HG03342 (cell line): ENCODE measurements around the gene SMC5.
A peak's percentile ranks its signal among the peaks of the same experiment; 100 is the strongest.
"Not testable (repeated sequence)": the region's sequence is repeated elsewhere in the genome, so short reads cannot be mapped to it uniquely, and the experiment has no call there.

ENCODE experiments used
- ATAC-seq: cut with Tn5 transposase; IDR thresholded peaks from one replicate; pipeline ENCODE4 v1.9.1; 2021; ENCODE audit warnings: mild to moderate bottlenecking, moderate library complexity; ENCODE audit not compliant: unreplicated experiment

Gene SMC5

GRCh38 chr9:70362952-70363351 lies 104.2 kb downstream of the SMC5 start:
- no peak for ATAC-seq

- no peak for ATAC-seq
Observed at GRCh38 chr9:70363760-70364159, 105.0 kb downstream of the SMC5 start.

GRCh38 chr9:70367305-70367930 lies 108.6 kb downstream of the SMC5 start:
- ATAC-seq: no peak

- ATAC-seq: no peak
Observed at GRCh38 chr9:70374962-70375618, 116.3 kb downstream of the SMC5 start.

GRCh38 chr9:70382046-70382708 lies 123.4 kb downstream of the SMC5 start:
- no peak for ATAC-seq

- no peak for ATAC-seq
Observed at GRCh38 chr9:70382709-70383605, 124.2 kb downstream of the SMC5 start.

GRCh38 chr9:70385426-70385825 lies 126.6 kb downstream of the SMC5 start:
- no peak for ATAC-seq

- no peak for ATAC-seq
Observed at GRCh38 chr9:70387663-70388062, 128.9 kb downstream of the SMC5 start.

GRCh38 chr9:70389188-70389587 lies 130.4 kb downstream of the SMC5 start:
- ATAC-seq: no peak

- ATAC-seq: no peak
Observed at GRCh38 chr9:70389621-70390266, 131.0 kb downstream of the SMC5 start.

- no peak for ATAC-seq
Observed at GRCh38 chr9:70390933-70391341, 132.2 kb downstream of the SMC5 start.

- no peak for ATAC-seq
Observed at GRCh38 chr9:70392189-70392588, 133.4 kb downstream of the SMC5 start.

GRCh38 chr9:70392850-70393249 lies 134.1 kb downstream of the SMC5 start:
- ATAC-seq: no peak

- ATAC-seq: no peak
Observed at GRCh38 chr9:70395652-70396051, 136.9 kb downstream of the SMC5 start.

GRCh38 chr9:70398145-70398556 lies 139.4 kb downstream of the SMC5 start:
- peak; percentile 99 for ATAC-seq

GRCh38 chr9:70399141-70399540 lies 140.4 kb downstream of the SMC5 start:
- ATAC-seq: no peak

- ATAC-seq: no peak
Observed at GRCh38 chr9:70400107-70400892, 141.5 kb downstream of the SMC5 start.

GRCh38 chr9:70401241-70401640 lies 142.5 kb downstream of the SMC5 start:
- ATAC-seq: not testable (repeated sequence)

GRCh38 chr9:70402213-70402612 lies 143.4 kb downstream of the SMC5 start:
- ATAC-seq: no peak

- ATAC-seq: no peak
Observed at GRCh38 chr9:70403166-70403565, 144.4 kb downstream of the SMC5 start.
